ENCODE data around the gene ZNF316. TPM values are rescaled to one million over a fixed set of nuclear protein-coding genes. Genes with fewer than 3 reads are reported as not detected.

Gene ZNF316
- total RNA-seq, 6 experiments from 2014 or later, result 9.5 to 25.1 (median 15.2) TPM

GRCh38 chr7:6691103-6691502, 54.0 kb downstream of the ZNF316 start:
- Histone ChIP-seq H3K4me3 (no peak overlapping the region), H3K36me3 (peaks cover 0 to 83% (median 50%) of the 10 kb centered on the region in 4 donors), H3K27me3 (no peaks in the 10 kb centered on the region), H3K9me3 (peaks cover 18 to 70% (median 38%) of the 10 kb centered on the region in 4 donors), H3K4me1 (no peaks in the 10 kb centered on the region), H3K27ac (no peak overlapping the region)
- ATAC-seq, result no peak
- intact Hi-C loops (cut with DNase I), result no loop called here
- no peak for DNase-seq
- 96% methylated on average over 4 of the region's 4 CpGs for WGBS (ENCODE audit: insufficient coverage, low coverage, low lambda C conversion rate, missing lambda C conversion rate)
- TF ChIP-seq POLR2A (IDR thresholded peaks at IDR 0.05), result no peak
- TF ChIP-seq, protein P1, sequence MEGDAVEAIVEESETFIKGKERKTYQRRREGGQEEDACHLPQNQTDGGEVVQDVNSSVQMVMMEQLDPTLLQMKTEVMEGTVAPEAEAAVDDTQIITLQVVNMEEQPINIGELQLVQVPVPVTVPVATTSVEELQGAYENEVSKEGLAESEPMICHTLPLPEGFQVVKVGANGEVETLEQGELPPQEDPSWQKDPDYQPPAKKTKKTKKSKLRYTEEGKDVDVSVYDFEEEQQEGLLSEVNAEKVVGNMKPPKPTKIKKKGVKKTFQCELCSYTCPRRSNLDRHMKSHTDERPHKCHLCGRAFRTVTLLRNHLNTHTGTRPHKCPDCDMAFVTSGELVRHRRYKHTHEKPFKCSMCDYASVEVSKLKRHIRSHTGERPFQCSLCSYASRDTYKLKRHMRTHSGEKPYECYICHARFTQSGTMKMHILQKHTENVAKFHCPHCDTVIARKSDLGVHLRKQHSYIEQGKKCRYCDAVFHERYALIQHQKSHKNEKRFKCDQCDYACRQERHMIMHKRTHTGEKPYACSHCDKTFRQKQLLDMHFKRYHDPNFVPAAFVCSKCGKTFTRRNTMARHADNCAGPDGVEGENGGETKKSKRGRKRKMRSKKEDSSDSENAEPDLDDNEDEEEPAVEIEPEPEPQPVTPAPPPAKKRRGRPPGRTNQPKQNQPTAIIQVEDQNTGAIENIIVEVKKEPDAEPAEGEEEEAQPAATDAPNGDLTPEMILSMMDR (IDR thresholded peaks at IDR 0.05), result no peak

DNA sequence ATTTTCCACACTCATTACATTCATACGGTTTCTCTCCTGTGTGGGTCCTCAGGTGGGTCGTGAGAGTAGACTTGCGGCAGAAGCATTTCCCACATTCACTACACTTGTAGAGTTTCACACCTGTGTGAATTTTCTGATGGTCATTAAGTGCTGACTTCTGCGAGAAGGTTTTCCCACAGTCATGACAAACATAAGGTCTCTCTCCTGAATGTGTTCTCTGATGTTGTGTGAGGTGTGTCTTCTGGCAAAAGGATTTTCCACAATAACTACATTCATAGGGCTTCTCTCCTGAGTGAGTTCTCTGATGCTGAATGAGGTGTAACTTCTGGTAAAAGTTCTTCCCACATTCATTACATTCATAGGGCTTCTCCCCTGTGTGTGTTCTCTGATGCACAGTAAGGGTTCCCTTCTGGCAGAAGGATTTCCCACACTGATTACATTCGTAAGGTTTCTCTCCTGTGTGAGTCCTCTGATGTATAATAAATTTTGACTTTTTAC, 54.5 kb downstream of the ZNF316 start:
- no peak for TF ChIP-seq POLR2A (IDR thresholded peaks at IDR 0.05)
- TF ChIP-seq, protein P1 (IDR thresholded peaks at IDR 0.05), result no peak
- ATAC-seq, result no peak

DNA sequence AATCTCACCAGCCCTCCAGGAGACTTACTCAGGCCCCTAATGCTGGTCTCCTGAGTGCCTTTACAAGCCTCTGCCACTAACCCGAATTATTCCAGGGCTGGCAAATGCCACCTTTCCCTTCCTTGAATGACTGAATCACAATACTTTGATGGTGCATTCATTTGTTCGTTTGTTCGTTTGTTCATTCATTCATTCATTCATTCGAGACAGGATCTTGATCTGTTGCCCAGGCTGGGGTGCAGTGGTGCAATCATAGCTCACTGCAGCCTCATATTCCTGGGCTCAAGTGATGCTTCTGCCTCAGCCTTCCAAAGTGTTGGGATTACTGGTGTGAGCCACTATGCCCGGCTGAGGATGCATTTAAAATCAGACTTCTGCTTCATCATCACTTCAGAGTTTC, 63.7 kb downstream of the ZNF316 start:
- Histone ChIP-seq H3K4me1 (peaks cover 0 to 16% (median 0%) of the 10 kb centered on the region in 4 donors), H3K4me3 (no peak overlapping the region), H3K27ac (no peak overlapping the region), H3K27me3 (no peaks in the 10 kb centered on the region), H3K9me3 (peaks cover 2 to 22% (median 10%) of the 10 kb centered on the region in 4 donors), H3K36me3 (peaks cover 0 to 47% (median 38%) of the 10 kb centered on the region in 4 donors)
- TF ChIP-seq, protein P1 (IDR thresholded peaks at IDR 0.05), result no peak
- TF ChIP-seq POLR2A (IDR thresholded peaks at IDR 0.05), result no peak
- ATAC-seq, result no peak
- DNase-seq, result no peak
- intact Hi-C loops (cut with DNase I), result no loop called here
- 85% methylated on average over 5 of the region's 5 CpGs for WGBS (ENCODE audit: insufficient coverage, low coverage, low lambda C conversion rate, missing lambda C conversion rate)

More for the DNA sequence above, 54.5 kb downstream of the ZNF316 start:
- Histone ChIP-seq H3K36me3 (peaks cover 0 to 87% (median 56%) of the 10 kb centered on the region in 4 donors), H3K9me3 (peaks cover 19 to 70% (median 38%) of the 10 kb centered on the region in 4 donors), H3K4me1 (no peaks in the 10 kb centered on the region), H3K4me3 (no peak overlapping the region), H3K27ac (no peak overlapping the region), H3K27me3 (no peaks in the 10 kb centered on the region)
- no peak for DNase-seq
- intact Hi-C loops (cut with DNase I), result no loop called here
- 95% methylated on average over 5 of the region's 5 CpGs for WGBS (ENCODE audit: insufficient coverage, low coverage, low lambda C conversion rate, missing lambda C conversion rate)

DNA sequence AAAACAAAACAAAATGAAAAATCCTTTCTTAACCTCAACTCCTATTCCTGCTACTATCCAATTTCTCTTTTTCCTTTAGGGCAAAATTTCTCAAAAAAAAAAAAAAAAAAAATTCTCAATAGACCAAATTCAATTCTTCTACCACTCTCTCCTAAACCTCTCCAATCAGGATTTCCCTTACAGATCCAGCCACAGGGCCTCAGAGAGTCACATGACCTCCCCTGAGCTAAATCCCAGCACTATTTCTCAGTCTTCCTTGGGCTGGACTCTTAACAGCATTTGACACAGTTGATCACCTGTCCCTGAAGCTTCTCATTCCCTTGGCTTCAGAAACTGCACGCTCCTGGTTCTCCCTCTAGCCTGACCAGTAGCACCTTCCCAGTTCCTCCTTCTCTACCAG, 64.7 kb downstream of the ZNF316 start:
- no peak overlapping the region for H3K27ac ChIP-seq
- intact Hi-C loops (cut with DNase I), result no loop called here
- ATAC-seq, result no peak
- TF ChIP-seq, protein P1 (IDR thresholded peaks at IDR 0.05), result no peak
- TF ChIP-seq POLR2A (IDR thresholded peaks at IDR 0.05), result no peak
- H3K4me3 ChIP-seq, result no peak overlapping the region
- peaks cover 0 to 16% (median 4%) of the 10 kb centered on the region in 4 donors for H3K9me3 ChIP-seq
- H3K36me3 ChIP-seq, result peaks cover 0 to 36% (median 28%) of the 10 kb centered on the region in 4 donors
- H3K27me3 ChIP-seq, result no peaks in the 10 kb centered on the region
- DNase-seq, result no peak
- peaks cover 0 to 16% (median 0%) of the 10 kb centered on the region in 4 donors for H3K4me1 ChIP-seq
- WGBS (ENCODE audit: insufficient coverage, low coverage, low lambda C conversion rate, missing lambda C conversion rate), result 100% methylated on average over 1 of the region's 1 CpG

Other genes starting within 250 kb of the ZNF316 start
- 10 to 100 TPM in 4 of 6 experiments, 1 to 10 TPM in 2; 8.9 to 12.7 (median 11.7) TPM for gene DAGLB, start 189.4 kb upstream of the ZNF316 start, total RNA-seq
- gene KDELR2, start 153.2 kb upstream of the ZNF316 start, total RNA-seq, result 100 to 1,000 TPM; 134 to 207 (median 144) TPM
- gene GRID2IP, start 85.9 kb upstream of the ZNF316 start, total RNA-seq, result under 1 TPM in 2 of 6 experiments, not detected in 4; 0.05 to 0.07 TPM
- 10 to 100 TPM; 27.9 to 48.5 (median 36.9) TPM for gene ZDHHC4, start 59.9 kb upstream of the ZNF316 start, total RNA-seq
- 10 to 100 TPM; 10.2 to 16.6 (median 14.0) TPM for gene INTS15, start 47.3 kb upstream of the ZNF316 start, total RNA-seq
- under 1 TPM; 0.20 to 0.98 (median 0.37) TPM for gene ZNF853, start 21.7 kb upstream of the ZNF316 start, total RNA-seq
- gene ZNF12, start 69.6 kb downstream of the ZNF316 start, total RNA-seq, result 10 to 100 TPM in 4 of 6 experiments, 1 to 10 TPM in 2; 5.4 to 11.1 (median 10.5) TPM
- under 1 TPM in 4 of 6 experiments, not detected in 2; 0.09 to 0.22 (median 0.14) TPM for gene RSPH10B2, start 116.8 kb downstream of the ZNF316 start, total RNA-seq
- 10 to 100 TPM in 5 of 6 experiments, 1 to 10 TPM in 1; 6.5 to 24.1 (median 16.2) TPM for gene CCZ1B, start 189.0 kb downstream of the ZNF316 start, total RNA-seq